ENCODE results near the gene NCKAP5. TPM values are rescaled to one million over a fixed set of nuclear protein-coding genes. Genes with fewer than 3 reads are reported as not detected.

Gene NCKAP5
- total and polyA plus RNA-seq, 2 of the 13 experiments (the other 11 are each of a cell fraction or from before 2014, with no cell fraction given) = 0.01 TPM; not detected in 1

DNA sequence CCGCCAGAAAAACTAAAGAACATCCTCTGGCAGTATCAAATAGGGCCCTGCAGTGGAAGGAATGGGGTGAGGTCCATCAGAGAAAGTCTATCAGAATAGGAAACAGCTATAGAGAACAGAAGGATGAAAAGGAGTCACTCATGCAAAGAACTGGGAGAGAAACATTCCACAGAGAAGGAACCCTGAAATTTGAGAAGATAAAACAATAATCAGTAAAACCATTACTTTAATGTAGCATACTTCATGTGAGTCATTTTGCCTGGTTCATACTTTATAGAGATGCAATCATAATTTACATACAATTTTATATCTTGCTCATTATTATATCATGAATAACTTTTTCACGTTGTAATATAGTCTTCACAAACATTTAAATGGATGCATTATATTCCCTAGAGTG is 402.2 kb downstream of the NCKAP5 start (continued):
- TF ChIP-seq, protein P1, sequence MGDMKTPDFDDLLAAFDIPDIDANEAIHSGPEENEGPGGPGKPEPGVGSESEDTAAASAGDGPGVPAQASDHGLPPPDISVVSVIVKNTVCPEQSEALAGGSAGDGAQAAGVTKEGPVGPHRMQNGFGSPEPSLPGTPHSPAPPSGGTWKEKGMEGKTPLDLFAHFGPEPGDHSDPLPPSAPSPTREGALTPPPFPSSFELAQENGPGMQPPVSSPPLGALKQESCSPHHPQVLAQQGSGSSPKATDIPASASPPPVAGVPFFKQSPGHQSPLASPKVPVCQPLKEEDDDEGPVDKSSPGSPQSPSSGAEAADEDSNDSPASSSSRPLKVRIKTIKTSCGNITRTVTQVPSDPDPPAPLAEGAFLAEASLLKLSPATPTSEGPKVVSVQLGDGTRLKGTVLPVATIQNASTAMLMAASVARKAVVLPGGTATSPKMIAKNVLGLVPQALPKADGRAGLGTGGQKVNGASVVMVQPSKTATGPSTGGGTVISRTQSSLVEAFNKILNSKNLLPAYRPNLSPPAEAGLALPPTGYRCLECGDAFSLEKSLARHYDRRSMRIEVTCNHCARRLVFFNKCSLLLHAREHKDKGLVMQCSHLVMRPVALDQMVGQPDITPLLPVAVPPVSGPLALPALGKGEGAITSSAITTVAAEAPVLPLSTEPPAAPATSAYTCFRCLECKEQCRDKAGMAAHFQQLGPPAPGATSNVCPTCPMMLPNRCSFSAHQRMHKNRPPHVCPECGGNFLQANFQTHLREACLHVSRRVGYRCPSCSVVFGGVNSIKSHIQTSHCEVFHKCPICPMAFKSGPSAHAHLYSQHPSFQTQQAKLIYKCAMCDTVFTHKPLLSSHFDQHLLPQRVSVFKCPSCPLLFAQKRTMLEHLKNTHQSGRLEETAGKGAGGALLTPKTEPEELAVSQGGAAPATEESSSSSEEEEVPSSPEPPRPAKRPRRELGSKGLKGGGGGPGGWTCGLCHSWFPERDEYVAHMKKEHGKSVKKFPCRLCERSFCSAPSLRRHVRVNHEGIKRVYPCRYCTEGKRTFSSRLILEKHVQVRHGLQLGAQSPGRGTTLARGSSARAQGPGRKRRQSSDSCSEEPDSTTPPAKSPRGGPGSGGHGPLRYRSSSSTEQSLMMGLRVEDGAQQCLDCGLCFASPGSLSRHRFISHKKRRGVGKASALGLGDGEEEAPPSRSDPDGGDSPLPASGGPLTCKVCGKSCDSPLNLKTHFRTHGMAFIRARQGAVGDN (CRISPR knock-in tag; IDR thresholded peaks at IDR 0.05) = no peak
- TF ChIP-seq, protein P2, sequence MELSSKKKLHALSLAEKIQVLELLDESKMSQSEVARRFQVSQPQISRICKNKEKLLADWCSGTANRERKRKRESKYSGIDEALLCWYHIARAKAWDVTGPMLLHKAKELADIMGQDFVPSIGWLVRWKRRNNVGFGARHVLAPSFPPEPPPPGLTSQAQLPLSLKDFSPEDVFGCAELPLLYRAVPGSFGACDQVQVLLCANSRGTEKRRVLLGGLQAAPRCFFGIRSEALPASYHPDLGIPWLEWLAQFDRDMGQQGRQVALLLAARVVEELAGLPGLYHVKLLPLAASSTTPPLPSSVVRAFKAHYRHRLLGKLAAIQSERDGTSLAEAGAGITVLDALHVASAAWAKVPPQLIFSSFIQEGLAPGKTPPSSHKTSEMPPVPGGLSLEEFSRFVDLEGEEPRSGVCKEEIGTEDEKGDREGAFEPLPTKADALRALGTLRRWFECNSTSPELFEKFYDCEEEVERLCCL (CRISPR knock-in tag; IDR thresholded peaks at IDR 0.05; ENCODE audit: borderline replicate concordance) = no peak
- TF ChIP-seq BRD4 (CRISPR knock-in tag; IDR thresholded peaks at IDR 0.05) (no peak), PRMT3 (CRISPR knock-in tag; IDR thresholded peaks at IDR 0.05; ENCODE audit: borderline replicate concordance, low read depth) (no peak), ZNF446 (CRISPR knock-in tag; IDR thresholded peaks at IDR 0.05) (no peak), ZNF460 (CRISPR knock-in tag; IDR thresholded peaks at IDR 0.05; ENCODE audit: borderline replicate concordance) (no peak), LBX2 (CRISPR knock-in tag; IDR thresholded peaks at IDR 0.05; ENCODE audit: borderline replicate concordance) (no peak)
- TF ChIP-seq, protein P3, sequence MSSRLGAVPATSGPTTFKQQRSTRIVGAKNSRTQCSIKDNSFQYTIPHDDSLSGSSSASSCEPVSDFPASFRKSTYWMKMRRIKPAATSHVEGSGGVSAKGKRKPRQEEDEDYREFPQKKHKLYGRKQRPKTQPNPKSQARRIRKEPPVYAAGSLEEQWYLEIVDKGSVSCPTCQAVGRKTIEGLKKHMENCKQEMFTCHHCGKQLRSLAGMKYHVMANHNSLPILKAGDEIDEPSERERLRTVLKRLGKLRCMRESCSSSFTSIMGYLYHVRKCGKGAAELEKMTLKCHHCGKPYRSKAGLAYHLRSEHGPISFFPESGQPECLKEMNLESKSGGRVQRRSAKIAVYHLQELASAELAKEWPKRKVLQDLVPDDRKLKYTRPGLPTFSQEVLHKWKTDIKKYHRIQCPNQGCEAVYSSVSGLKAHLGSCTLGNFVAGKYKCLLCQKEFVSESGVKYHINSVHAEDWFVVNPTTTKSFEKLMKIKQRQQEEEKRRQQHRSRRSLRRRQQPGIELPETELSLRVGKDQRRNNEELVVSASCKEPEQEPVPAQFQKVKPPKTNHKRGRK (CRISPR knock-in tag; IDR thresholded peaks at IDR 0.05) = no peak

All from HepG2 (cell line).